Measurements from ENCODE around the gene SULT1C4.

GRCh38 chr2:108384662-108385393 is 7.1 kb downstream of the SULT1C4 start:
- no peak for TF ChIP-seq CTCF (IDR thresholded peaks at IDR 0.05)
- no peak for TF ChIP-seq POLR2A (IDR thresholded peaks at IDR 0.05)

Data from thyroid gland (tissue), 4 donors.